T-cell (primary cell): Measurements from ENCODE around the gene RANBP17. TPM values are rescaled to one million over a fixed set of nuclear protein-coding genes. Genes with fewer than 3 reads are reported as not detected.
A peak's percentile ranks its signal among the peaks of the same experiment; 100 is the strongest.

Experiments
- ATAC-seq, 4 experiments: fragments of 200-7000 bp in 3 of 4; fragments of 150-1000 bp in 1 of 4; cut with Tn5 transposase; replicated peaks in 1 of 4; 1 replicate in 3 of 4; 2 replicates in 1 of 4; pipeline ENCODE4 v1.10.0; 2021; ENCODE audit warnings: moderate library complexity in 3 of 4, mild to moderate bottlenecking in 2 of 4, moderate number of reproducible peaks in 1 of 4
- CTCF ChIA-PET, 2 donors: fragments of 300-600 bp; sonication (Branson Sonifier 250); formaldehyde crosslinking; loops; one replicate each; lab custom pipeline; 2022; ENCODE audit warnings: antibody characterized with exemption in 2 of 2; lab: Charles Lee
- POLR2A ChIA-PET, 2 donors: fragments of 300-600 bp; sonication (Branson Sonifier 250); formaldehyde crosslinking; loops; one replicate each; lab custom pipeline; 2022; ENCODE audit warnings: antibody characterized with exemption in 2 of 2; lab: Charles Lee
- DNase-seq, 35 experiments: peaks; one replicate each; pipeline versions ENCODE4 v3.0.0 to v3.0.0-alpha.2; 2013 to 2023
- H3K27ac ChIP-seq: one replicate; pipeline ENCODE4 v1.5.1; 2013; ENCODE audit warnings: low read length
- H3K27me3 ChIP-seq, 2 experiments: replicated peaks in 1 of 2; 1 replicate in 1 of 2; 2 replicates in 1 of 2; pipeline versions ENCODE4 v1.6.1 to v1.7.0; 2013; ENCODE audit warnings: low read length in 1 of 2, mixed read lengths in 1 of 2; ENCODE audit not compliant: control insufficient read depth in 2 of 2, insufficient read depth in 2 of 2; ENCODE audit errors: extremely low read depth in 1 of 2
- H3K36me3 ChIP-seq, 2 donors: 1 replicate in 1 of 2; 2 replicates in 1 of 2; pipeline versions ENCODE4 v1.6.1 to v1.7.0; 2013; ENCODE audit warnings: low read length in 1 of 2; ENCODE audit not compliant: control insufficient read depth in 2 of 2, insufficient read depth in 1 of 2; ENCODE audit errors: extremely low read depth in 1 of 2
- H3K4me1 ChIP-seq, 2 experiments: 1 replicate in 1 of 2; 2 replicates in 1 of 2; pipeline versions ENCODE4 v1.6.1 to v1.7.0; 2013; ENCODE audit warnings: low read length in 2 of 2, mixed read lengths in 1 of 2; ENCODE audit not compliant: insufficient read depth in 2 of 2, control insufficient read depth in 1 of 2; ENCODE audit errors: extremely low read depth in 1 of 2
- H3K4me3 ChIP-seq, 2 donors: 1 replicate in 1 of 2; 2 replicates in 1 of 2; pipeline versions ENCODE4 v1.5.1 to v1.7.0; 2013; ENCODE audit warnings: mild to moderate bottlenecking in 2 of 2, low read length in 1 of 2, moderate library complexity in 1 of 2; ENCODE audit not compliant: control insufficient read depth in 1 of 2; ENCODE audit errors: extremely low read depth in 1 of 2
- H3K9me3 ChIP-seq: 2 replicates; pipeline ENCODE4 v1.7.0; 2013
- H3K27ac Mint-ChIP-seq, 2 donors: one replicate each; pipeline ENCODE4 v1.8.0; 2020 to 2021; ENCODE audit warnings: mild to moderate bottlenecking in 2 of 2, mixed read lengths in 2 of 2
- H3K27me3 Mint-ChIP-seq, 2 donors: one replicate each; pipeline ENCODE4 v1.8.0; 2021 to 2022; ENCODE audit warnings: mixed read lengths in 2 of 2
- H3K36me3 Mint-ChIP-seq: one replicate; pipeline ENCODE4 v1.8.0; 2021; ENCODE audit warnings: mixed read lengths
- H3K4me1 Mint-ChIP-seq, 3 donors: one replicate each; pipeline ENCODE4 v1.8.0; 2020 to 2022; ENCODE audit warnings: mixed read lengths in 3 of 3, mild to moderate bottlenecking in 1 of 3
- H3K4me3 Mint-ChIP-seq, 3 donors: one replicate each; pipeline ENCODE4 v1.8.0; 2020 to 2022; ENCODE audit warnings: mild to moderate bottlenecking in 3 of 3, mixed read lengths in 3 of 3, moderate library complexity in 3 of 3
- H3K9me3 Mint-ChIP-seq, 3 donors: one replicate each; pipeline ENCODE4 v1.8.0; 2020 to 2022; ENCODE audit warnings: mixed read lengths in 3 of 3
- WGBS: methylation state at CpG from one replicate; pipeline ENCODE4 v1.1.5; 2013; ENCODE audit warnings: missing lambda C conversion rate; ENCODE audit not compliant: insufficient coverage; 5-methylcytosine and 5-hydroxymethylcytosine counted together
- total RNA-seq, 35 experiments: library from RNA in 6 of 35; stranded (reverse) in 6 of 35; fragments of 120-200 nt in 1 of 35; gene quantifications; one replicate each; pipeline versions ENCODE4 v1.2.1 to v1.2.4 and lab custom pipeline; 2013 to 2026

RANBP17 gene
- total RNA-seq, 5 donors from 2014 or later (not counting 1 experiment from before 2014, with no cell fraction given) = 0.41 to 0.62 (median 0.58) TPM; not detected in 2

DNA sequence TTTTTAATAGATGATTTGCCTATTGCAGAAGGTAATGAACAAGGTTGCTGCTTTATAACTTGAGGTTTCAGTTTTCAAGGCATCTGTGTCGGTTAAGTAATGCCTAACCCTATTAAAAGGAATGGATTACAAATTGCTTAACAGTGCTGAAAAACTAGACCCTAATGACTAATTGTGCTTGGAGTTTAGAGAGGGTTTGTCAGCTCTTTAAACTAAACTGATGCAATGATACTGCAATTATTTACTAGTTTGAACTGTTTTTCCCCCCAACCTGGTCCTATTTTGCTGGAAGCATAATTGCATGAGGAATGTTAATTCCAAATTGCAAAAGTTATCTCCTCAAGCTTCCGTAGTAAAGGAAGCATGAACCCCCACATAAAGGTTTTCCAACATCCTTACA, 407.9 kb downstream of the RANBP17 start:
- peaks cover 6 to 7% (median 7%) of the 10 kb centered on the region in 3 donors for H3K4me1 Mint-ChIP-seq
- Histone ChIP-seq H3K9me3 (no peaks in the 10 kb centered on the region), H3K36me3 (no peaks in the 10 kb centered on the region), H3K4me3 (no peak overlapping the region), H3K27ac (no peak overlapping the region), H3K27me3 (peaks cover 0 to 5% of the 10 kb centered on the region in 2 experiments), H3K4me1 (peaks cover 4 to 5% of the 10 kb centered on the region in 2 experiments)
- WGBS = no CpG with 5 or more reads among the region's 2 CpGs
- H3K4me3 Mint-ChIP-seq = no peak overlapping the region
- ChIA-PET POLR2A (no interaction called here), CTCF (no interaction called here)
- H3K36me3 Mint-ChIP-seq = no peaks in the 10 kb centered on the region
- no peak overlapping the region for H3K27ac Mint-ChIP-seq
- no peak for DNase-seq
- peaks cover 0 to 8% of the 10 kb centered on the region in 2 donors for H3K27me3 Mint-ChIP-seq
- no peak for ATAC-seq
- H3K9me3 Mint-ChIP-seq = peaks cover 0 to 6% (median 0%) of the 10 kb centered on the region in 3 donors

DNA sequence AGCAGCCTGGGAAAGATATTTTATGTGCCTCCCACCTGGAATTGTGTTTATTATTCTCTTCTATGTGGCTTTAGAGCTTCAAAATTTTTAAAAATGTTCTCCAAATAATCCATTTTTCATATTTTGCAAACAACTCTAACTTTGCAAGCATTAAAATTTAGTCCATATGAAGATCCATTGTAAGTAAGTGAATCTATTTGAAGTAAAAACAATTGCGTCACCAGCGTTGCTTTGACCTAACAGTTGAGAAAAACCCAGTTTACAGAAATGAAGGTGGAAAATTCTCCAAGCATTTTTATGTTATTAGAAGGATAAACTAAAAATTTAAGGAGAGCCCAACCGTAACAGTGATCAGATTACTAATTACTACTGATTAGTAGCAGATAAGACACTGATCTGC, 408.3 kb downstream of the RANBP17 start:
- H3K4me1 Mint-ChIP-seq = peaks cover 2 to 3% (median 3%) of the 10 kb centered on the region in 3 donors
- peaks cover 2 to 3% of the 10 kb centered on the region in 2 experiments for H3K4me1 ChIP-seq
- ATAC-seq = no peak
- H3K4me3 ChIP-seq = no peak overlapping the region
- ChIA-PET CTCF (no interaction called here), POLR2A (no interaction called here)
- peaks cover 0 to 6% (median 0%) of the 10 kb centered on the region in 3 donors for H3K9me3 Mint-ChIP-seq
- H3K27me3 Mint-ChIP-seq = peaks cover 0 to 8% of the 10 kb centered on the region in 2 donors
- H3K4me3 Mint-ChIP-seq = no peak overlapping the region
- H3K27ac ChIP-seq = no peak overlapping the region
- H3K27ac Mint-ChIP-seq = no peak overlapping the region
- DNase-seq = no peak
- no peaks in the 10 kb centered on the region for H3K36me3 Mint-ChIP-seq
- H3K27me3 ChIP-seq = peaks cover 0 to 5% of the 10 kb centered on the region in 2 experiments
- no peaks in the 10 kb centered on the region for H3K9me3 ChIP-seq
- H3K36me3 ChIP-seq = no peaks in the 10 kb centered on the region
- no CpG with 5 or more reads among the region's 3 CpGs for WGBS

DNA sequence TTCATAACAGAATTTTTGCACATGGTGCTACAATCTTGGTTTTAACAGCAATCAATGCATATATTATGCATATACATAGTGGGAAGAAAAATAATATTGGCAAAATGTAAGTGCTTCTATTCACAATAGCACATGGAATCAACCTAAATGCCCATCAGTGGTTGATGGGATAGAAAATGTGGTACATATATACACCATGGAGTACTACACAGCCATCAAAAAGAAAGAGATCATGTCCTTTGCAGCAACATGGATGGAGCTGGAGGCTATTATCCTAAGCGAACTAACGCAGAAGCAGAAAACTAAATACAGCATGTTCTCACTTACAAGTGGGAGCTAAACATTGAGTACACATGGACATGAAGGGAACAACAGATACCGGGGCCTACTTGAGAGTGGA, 410.0 kb downstream of the RANBP17 start:
- no peak overlapping the region for H3K4me3 ChIP-seq
- H3K4me3 Mint-ChIP-seq = no peak overlapping the region
- no peaks in the 10 kb centered on the region for H3K4me1 ChIP-seq
- H3K27me3 ChIP-seq = peaks cover 0 to 5% of the 10 kb centered on the region in 2 experiments
- CTCF ChIA-PET = interaction anchor here in 1 of 2 donors (1.8 kb wide), 1 partner anchor 11 kb away, joined by 5 read pairs; no protein-coding TSS in a partner anchor
- peaks cover 0 to 6% (median 0%) of the 10 kb centered on the region in 3 donors for H3K9me3 Mint-ChIP-seq
- H3K4me1 Mint-ChIP-seq = no peaks in the 10 kb centered on the region
- peaks cover 0 to 8% of the 10 kb centered on the region in 2 donors for H3K27me3 Mint-ChIP-seq
- DNase-seq (no peak), ATAC-seq (no peak)
- H3K36me3 ChIP-seq = no peaks in the 10 kb centered on the region
- no CpG with 5 or more reads among the region's 3 CpGs for WGBS
- no peak overlapping the region for H3K27ac ChIP-seq
- H3K36me3 Mint-ChIP-seq = no peaks in the 10 kb centered on the region
- POLR2A ChIA-PET = no interaction called here
- no peaks in the 10 kb centered on the region for H3K9me3 ChIP-seq
- no peak overlapping the region for H3K27ac Mint-ChIP-seq

DNA sequence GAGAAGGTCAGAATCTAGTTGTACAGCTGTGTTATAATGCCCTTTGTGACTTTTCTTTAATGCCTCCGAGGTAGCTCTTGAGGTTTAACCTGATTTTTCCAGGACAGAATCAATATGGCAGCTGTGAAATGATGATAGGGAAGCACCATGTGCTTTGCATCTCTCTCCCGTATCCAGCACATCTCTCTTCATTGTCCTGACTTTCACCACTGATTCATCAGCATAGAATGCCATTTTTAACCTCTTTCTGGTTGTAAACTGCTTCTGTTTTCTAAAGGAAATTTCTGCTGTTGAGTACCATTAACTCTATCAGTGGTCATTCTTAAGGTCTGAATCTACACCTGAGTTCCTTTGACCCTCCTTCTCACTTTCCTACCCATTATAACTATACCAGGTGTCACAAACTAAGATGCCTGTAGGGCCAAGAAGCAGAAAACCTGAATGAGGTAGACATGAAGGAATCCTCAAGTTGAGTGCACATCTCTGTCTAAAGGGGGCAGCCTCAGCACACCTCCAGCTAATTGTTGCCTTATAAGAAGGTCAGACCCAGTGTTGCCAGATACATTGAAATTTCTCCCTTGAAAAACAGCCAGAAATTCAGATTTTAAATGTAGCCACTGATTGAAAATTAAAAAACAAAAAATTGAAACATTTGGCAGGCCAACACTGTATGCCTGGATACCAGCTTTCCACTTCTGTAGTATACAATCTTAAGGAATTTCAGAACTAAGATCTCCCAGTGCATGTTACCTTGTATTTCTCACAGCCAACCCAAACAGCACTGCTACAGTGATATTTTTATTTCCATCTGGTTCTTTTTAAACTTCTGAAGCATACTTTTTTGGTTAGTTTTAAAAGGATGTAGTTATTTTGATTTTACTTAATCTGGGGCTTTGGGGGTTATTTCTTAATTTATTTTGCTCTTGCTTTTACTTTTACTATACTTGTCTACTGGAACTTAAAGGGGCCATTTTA, 411.5 kb downstream of the RANBP17 start:
- H3K9me3 Mint-ChIP-seq = peaks cover 0 to 6% (median 0%) of the 10 kb centered on the region in 3 donors
- H3K4me1 Mint-ChIP-seq = no peaks in the 10 kb centered on the region
- peaks cover 0 to 8% of the 10 kb centered on the region in 2 donors for H3K27me3 Mint-ChIP-seq
- H3K27me3 ChIP-seq = no peaks in the 10 kb centered on the region
- H3K4me1 ChIP-seq = no peaks in the 10 kb centered on the region
- POLR2A ChIA-PET = no interaction called here
- H3K36me3 ChIP-seq = no peaks in the 10 kb centered on the region
- no peaks in the 10 kb centered on the region for H3K36me3 Mint-ChIP-seq
- DNase-seq (peak in 1 of 35 experiments; percentile 14), ATAC-seq (no peak)
- H3K4me3 ChIP-seq = no peak overlapping the region
- H3K27ac Mint-ChIP-seq = no peak overlapping the region
- no CpG with 5 or more reads among the region's 2 CpGs for WGBS
- no peak overlapping the region for H3K4me3 Mint-ChIP-seq
- no peaks in the 10 kb centered on the region for H3K9me3 ChIP-seq
- CTCF ChIA-PET = interaction anchor here in 1 of 2 donors (1.8 kb wide), 1 partner anchor 10 kb away, joined by 5 read pairs; no protein-coding TSS in a partner anchor
- no peak overlapping the region for H3K27ac ChIP-seq

DNA sequence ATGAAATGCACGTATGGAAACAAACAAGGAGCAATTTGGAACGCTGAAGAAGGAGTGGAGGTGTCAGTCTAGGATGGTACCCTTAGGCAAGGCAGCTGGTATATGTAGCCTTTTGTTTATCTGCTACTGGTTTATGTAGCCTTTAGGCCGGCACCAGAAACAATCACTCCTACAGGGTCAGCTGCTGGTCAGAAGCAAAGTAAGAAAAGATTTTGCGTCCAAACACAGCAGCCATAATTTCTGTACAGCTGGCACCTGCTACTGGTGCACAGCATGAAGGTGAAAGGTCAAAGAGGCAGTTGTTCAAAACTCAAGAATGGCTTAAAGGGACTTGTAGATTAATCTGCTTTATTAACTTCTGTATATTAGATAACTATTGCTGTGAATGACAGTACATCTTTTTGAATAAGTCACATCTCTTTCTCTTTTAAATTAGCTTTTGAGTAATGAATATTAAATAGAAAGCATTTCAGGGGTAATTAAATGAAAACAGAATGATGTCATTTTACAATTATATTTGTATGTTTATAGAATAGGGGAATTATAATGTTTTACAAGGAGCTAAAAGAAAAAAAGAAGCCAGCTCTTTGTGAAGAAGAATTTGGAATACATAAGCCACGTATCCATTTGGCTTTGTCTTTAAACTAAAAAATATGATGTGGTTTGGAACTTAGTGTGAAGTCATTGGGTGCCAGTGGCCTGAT, 414.2 kb downstream of the RANBP17 start:
- 100% methylated on average over 2 of the region's 5 CpGs for WGBS
- DNase-seq = no peak
- Mint-ChIP-seq H3K36me3 (no peaks in the 10 kb centered on the region), H3K4me3 (no peak overlapping the region), H3K27me3 (peaks cover 4 to 23% of the 10 kb centered on the region in 2 donors), H3K27ac (no peak overlapping the region), H3K9me3 (peaks cover 0 to 6% (median 0%) of the 10 kb centered on the region in 3 donors), H3K4me1 (no peaks in the 10 kb centered on the region)
- Histone ChIP-seq H3K4me1 (no peaks in the 10 kb centered on the region), H3K27ac (no peak overlapping the region), H3K4me3 (no peak overlapping the region), H3K9me3 (no peaks in the 10 kb centered on the region), H3K27me3 (peaks cover 0 to 2% of the 10 kb centered on the region in 2 experiments), H3K36me3 (no peaks in the 10 kb centered on the region)
- ChIA-PET CTCF (no interaction called here), POLR2A (no interaction called here)
- ATAC-seq = no peak

DNA sequence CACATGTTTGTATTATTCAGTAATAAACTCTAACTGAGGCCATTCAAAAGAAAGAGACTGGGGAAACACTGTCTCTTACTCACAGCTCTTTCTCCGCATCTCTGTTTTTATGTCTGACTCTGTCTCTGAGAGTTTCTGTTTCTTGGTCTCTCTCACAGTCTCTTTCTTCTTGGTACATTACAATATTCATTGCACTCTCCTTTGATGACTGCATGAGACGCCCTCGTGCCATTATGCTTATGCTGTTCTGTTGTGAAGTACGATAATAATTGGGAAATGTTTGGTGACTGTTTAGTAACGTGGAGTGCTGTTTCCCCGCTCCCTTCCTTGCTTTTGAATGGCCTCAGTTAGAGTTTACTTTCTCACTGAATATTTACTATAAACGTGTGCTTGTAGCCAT, 421.9 kb downstream of the RANBP17 start:
- Mint-ChIP-seq H3K9me3 (no peaks in the 10 kb centered on the region), H3K27me3 (peaks cover 17 to 27% of the 10 kb centered on the region in 2 donors), H3K36me3 (no peaks in the 10 kb centered on the region), H3K4me3 (no peak overlapping the region), H3K4me1 (no peaks in the 10 kb centered on the region), H3K27ac (no peak overlapping the region)
- 100% methylated on average over 1 of the region's 7 CpGs for WGBS
- H3K4me3 ChIP-seq = no peak overlapping the region
- no peaks in the 10 kb centered on the region for H3K9me3 ChIP-seq
- H3K4me1 ChIP-seq = no peaks in the 10 kb centered on the region
- H3K36me3 ChIP-seq = no peaks in the 10 kb centered on the region
- ChIA-PET CTCF (interaction anchor here in 1 of 2 donors (1.6 kb wide), 1 partner anchor 12 kb away, joined by 5 read pairs; no protein-coding TSS in a partner anchor), POLR2A (no interaction called here)
- DNase-seq (no peak), ATAC-seq (no peak)
- no peak overlapping the region for H3K27ac ChIP-seq
- H3K27me3 ChIP-seq = peaks cover 0 to 2% of the 10 kb centered on the region in 2 experiments
